ENCODE data around the gene VPS35L.
"Not testable (repeated sequence)": the region's sequence is repeated elsewhere in the genome, so short reads cannot be mapped to it uniquely, and the experiment has no call there.

The VPS35L gene

GRCh38 chr16:19540241-19540970, 15.1 kb upstream of the VPS35L start:
- no peak for DNase-seq (ENCODE audit: low spot score)

- DNase-seq (ENCODE audit: low spot score), result no peak
These were observed 13.2 kb upstream of the VPS35L start for GRCh38 chr16:19542138-19542821.

GRCh38 chr16:19543278-19543996, 12.1 kb upstream of the VPS35L start:
- DNase-seq (ENCODE audit: low spot score), result not testable (repeated sequence)

- DNase-seq (ENCODE audit: low spot score), result no peak
These were observed 7.4 kb upstream of the VPS35L start for GRCh38 chr16:19548144-19548543.

- no peak for DNase-seq (ENCODE audit: low spot score)
These were observed 5.8 kb upstream of the VPS35L start for GRCh38 chr16:19549673-19550072.

- no peak for DNase-seq (ENCODE audit: low spot score)
These were observed 652 bp downstream of the VPS35L start for GRCh38 chr16:19555938-19556771.

- peak; percentile 49 for DNase-seq (ENCODE audit: low spot score)
These were observed 3.9 kb downstream of the VPS35L start for GRCh38 chr16:19559242-19559910.

GRCh38 chr16:19560078-19560477, 4.6 kb downstream of the VPS35L start:
- no peak for DNase-seq (ENCODE audit: low spot score)

GRCh38 chr16:19563377-19563776, 7.9 kb downstream of the VPS35L start:
- DNase-seq (ENCODE audit: low spot score), result no peak

GRCh38 chr16:19566362-19566761, 10.9 kb downstream of the VPS35L start:
- no peak for DNase-seq (ENCODE audit: low spot score)

GRCh38 chr16:19567560-19567959, 12.1 kb downstream of the VPS35L start:
- DNase-seq (ENCODE audit: low spot score), result no peak

- DNase-seq (ENCODE audit: low spot score), result no peak
These were observed 18.5 kb downstream of the VPS35L start for GRCh38 chr16:19573997-19574396.

- DNase-seq (ENCODE audit: low spot score), result no peak
These were observed 19.1 kb downstream of the VPS35L start for GRCh38 chr16:19574615-19575014.

- DNase-seq (ENCODE audit: low spot score), result no peak
These were observed 23.0 kb downstream of the VPS35L start for GRCh38 chr16:19578378-19578971.

- DNase-seq (ENCODE audit: low spot score), result no peak
These were observed 26.7 kb downstream of the VPS35L start for GRCh38 chr16:19582050-19582831.

GRCh38 chr16:19583665-19584300, 28.3 kb downstream of the VPS35L start:
- peak; percentile 47 for DNase-seq (ENCODE audit: low spot score)

GRCh38 chr16:19588661-19589060, 33.2 kb downstream of the VPS35L start:
- peak; percentile 25 for DNase-seq (ENCODE audit: low spot score)

GRCh38 chr16:19589106-19589505, 33.6 kb downstream of the VPS35L start:
- no peak for DNase-seq (ENCODE audit: low spot score)

- DNase-seq (ENCODE audit: low spot score), result peak; percentile 72
These were observed 34.3 kb downstream of the VPS35L start for GRCh38 chr16:19589771-19590302.
